ENCODE results near the gene WDPCP.
A peak's percentile ranks its signal among the peaks of the same experiment; 100 is the strongest.
"Not testable (repeated sequence)": the region's sequence is repeated elsewhere in the genome, so short reads cannot be mapped to it uniquely, and the experiment has no call there.

WDPCP gene

DNA sequence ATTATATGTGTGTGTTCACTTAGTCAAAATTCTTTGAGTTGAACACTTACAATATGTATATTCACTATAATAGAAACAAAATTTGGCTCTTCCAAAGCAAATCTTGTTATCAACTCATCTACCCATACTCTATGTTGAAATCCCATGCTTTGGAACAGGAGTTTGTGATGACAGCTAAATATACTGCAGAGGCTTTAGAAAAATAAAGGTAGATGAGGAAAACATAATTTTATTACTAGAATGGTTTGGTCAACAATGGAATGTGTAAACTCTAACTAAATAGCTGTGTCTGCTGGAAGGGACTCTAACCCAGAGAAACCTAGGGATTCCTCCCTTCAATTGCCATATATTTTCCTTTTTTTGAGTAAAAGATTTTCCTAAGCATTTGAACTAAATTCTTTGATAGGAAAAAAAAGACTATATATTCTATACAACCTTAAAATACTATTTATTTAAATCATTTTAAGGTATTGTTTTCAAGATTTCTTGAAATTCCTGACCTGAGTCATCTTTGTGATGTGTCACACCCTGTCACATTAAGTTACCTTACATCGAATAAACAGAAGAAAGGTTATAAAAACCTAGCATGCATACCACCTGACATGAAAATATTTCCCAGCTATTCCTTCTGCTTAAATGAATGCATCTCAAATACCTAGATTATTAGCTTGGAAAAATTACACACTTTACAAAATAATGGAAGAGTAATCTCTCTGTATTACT lies 362.2 kb downstream of the WDPCP start:
- DNase-seq = no peak

GRCh38 chr2:63218800-63219526 lies 369.3 kb downstream of the WDPCP start:
- DNase-seq = no peak

- DNase-seq = no peak
These were observed 393.0 kb downstream of the WDPCP start for GRCh38 chr2:63195310-63195709.

DNA sequence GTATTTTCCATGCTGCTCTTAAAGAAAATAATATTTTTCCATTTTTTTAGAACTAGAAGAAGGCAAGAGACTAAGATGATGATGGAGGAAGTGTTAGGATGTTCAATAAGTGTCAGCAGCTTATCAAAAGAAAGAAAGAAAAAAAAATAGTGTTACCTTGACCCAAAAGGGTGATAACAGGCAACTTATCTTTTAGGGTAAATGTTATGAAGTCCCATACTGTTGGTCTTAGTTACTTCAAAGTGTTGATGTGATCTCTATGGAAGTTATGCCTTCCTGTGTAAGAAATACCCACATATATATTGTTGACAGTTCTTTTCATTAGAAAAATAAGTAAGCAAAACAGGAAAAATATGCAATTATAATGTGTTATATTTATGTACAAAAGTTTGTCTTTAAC lies 394.1 kb downstream of the WDPCP start:
- no peak for DNase-seq

- DNase-seq = no peak
These were observed 395.1 kb downstream of the WDPCP start for GRCh38 chr2:63192889-63193774.

GRCh38 chr2:63192169-63192888 lies 395.9 kb downstream of the WDPCP start:
- no peak for DNase-seq

- no peak for DNase-seq
These were observed 399.3 kb downstream of the WDPCP start for GRCh38 chr2:63189026-63189425.

- DNase-seq = no peak
These were observed 401.9 kb downstream of the WDPCP start for GRCh38 chr2:63186331-63186730.

- DNase-seq = peak; percentile 83
These were observed 425.0 kb downstream of the WDPCP start for GRCh38 chr2:63163161-63163820.

DNA sequence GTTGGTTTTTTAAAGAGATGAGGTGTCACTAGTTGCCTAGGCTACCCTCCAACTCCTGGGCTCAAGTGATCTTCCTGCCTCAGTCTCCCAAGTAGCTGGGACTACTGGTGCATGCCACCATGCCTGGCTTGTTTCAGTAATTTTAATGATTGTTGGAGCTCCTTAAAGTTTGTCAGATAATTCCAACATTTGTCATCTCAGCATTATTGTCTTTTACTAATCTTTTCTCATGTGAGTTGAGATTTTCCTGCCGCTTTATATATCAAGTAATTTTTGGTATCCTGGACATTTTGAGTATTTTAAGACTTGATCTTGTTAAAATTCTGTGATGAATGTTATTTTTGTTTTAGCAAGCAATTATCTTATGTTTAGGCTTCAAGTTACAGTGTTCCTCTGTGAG lies 429.0 kb downstream of the WDPCP start:
- DNase-seq = no peak

DNA sequence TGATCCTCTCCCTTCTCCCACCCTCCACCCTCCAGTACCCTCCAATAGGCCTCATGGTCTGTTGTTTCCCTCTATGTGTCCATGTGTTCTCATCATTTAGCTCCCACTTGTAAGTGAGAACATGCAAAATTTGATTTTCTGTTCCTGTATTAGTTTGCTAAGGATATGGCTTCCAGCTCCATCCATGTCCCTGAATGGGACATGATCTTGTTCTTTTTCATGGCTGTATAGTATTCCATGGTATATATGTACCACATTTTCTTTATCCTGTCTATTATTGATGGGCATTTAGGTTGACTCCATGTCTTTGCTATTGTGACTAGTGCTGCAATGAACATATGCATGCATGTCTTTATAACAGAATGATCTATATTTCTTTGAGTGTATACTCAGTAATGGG lies 451.6 kb downstream of the WDPCP start:
- DNase-seq = not testable (repeated sequence)

GRCh38 chr2:63132020-63132419 lies 456.3 kb downstream of the WDPCP start:
- DNase-seq = no peak

DNA sequence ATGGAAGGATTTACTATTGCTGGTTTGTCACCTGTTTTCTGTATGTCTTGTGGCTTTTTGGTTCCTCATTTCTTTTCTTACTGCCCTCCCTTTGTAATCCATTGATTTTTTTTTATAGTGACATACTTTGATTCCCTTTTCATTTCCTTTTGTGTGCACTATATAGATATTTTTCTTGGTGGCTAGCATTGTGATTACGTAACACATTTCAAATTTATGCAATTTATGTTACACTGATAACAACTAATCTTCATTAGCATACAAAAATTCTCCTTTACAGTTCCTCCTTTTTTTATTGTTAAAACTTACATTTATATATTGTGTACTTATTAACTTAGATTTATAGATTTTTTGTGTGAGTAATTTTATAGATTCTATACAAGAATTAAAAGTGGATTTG lies 457.1 kb downstream of the WDPCP start:
- no peak for DNase-seq

DNA sequence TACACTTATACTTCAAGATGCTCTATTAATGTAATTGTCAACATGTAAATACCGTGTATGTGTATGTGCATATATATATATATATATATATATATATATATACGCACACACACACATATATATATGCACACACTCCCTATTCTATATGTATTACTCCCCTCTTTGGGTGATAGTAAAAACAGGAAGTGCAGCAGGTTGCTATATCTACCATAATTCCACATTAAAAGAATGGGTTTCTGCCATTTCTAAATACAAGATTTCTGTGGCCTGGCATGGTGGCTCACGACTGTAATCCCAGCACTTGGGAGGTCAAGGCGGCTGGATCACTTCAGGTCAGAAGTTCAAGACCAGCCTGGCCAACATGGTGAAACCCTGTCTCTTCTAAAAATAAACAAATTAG lies 460.7 kb downstream of the WDPCP start:
- no peak for DNase-seq

DNA sequence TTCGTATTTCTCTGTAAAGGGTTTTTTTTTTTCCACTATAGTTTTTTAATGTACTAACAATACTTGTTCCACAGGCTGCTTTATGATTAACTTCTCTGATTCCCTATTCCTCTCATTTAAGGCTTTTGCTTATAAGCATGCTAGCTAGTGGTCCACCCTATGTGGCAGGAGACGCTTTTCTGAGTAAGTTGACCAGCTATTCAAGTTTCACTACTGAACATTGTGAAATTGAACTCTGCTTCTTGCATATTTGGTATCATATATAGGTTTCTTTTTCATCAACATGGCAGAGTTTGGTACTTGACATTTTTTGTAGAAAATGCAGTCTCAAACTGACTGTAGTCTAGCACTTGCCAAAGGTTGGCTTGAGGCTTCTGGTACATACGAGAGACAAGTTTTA lies 463.4 kb downstream of the WDPCP start:
- no peak for DNase-seq

DNA sequence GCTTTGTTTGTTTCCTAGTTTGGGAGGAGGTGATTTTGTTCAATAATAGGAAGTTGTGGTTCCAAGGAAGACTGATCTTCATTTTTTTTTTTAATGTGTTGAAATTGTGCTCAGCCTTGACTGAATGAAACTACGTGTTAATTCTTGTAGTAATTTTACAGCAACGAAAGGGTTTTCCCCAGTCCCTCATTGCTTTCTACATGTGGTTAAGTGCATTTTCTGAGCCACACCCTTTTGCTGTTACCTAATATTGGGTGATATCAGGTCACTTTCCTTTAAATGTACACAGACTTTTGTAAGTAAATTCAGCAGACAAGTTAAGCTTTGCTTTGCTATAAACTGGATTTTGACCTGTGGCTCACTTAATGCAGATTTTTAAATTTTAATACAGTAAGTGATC lies 464.1 kb downstream of the WDPCP start:
- no peak for DNase-seq

DNA sequence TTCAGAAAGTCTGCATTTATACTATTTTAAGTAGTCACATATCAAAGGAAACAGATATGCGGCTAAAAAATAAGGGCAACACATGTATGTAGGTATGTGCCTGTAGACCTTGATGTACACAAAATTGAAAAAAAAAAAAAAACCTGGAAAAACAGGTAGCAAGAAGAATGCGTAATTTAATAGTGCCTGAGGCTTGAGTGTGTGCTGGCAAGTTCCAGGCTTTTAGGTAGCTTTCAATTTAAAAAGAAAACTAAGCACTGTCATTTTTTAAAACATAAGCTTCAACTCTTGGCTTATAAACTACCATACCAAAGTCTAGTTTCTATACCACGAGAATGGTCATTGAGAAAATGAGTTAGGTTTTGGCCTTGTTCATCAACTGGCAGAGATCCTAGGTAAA lies 465.4 kb downstream of the WDPCP start:
- DNase-seq = no peak

DNA sequence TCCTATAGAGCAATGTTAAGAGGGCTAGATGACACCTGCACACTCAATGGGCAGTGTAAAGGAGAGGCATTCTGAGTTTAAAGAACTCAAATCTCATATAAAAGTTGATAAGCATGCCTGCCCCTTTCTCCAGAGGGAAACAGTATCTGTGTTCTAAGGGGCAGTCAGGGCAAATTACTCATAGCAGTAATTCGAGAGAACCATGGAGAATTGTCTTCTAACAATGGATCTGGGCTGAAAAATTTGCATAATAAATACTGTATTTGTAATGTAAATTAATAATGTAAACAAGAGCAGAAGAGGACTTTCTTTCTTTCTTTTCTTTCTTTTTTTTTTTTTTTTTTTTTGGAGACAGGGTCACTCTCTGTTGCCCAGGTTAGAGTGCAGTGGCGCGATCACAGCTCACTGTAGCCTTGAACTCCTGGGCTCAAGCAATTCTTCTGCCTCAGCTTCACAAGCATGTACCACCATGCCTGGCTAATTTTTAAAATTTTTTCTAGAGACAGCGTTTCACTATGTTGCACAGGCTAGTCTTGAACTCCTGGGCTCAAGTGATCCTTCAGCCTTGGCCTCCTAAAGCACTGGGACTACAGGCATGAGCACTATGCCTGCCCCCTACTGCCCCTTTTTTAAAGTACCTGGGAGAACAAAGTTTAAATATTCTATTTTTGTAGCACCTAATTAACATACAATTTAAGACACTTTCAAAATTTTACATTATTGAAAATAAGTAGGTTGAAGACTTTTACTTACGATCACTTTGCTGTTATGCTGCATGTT lies 467.0 kb downstream of the WDPCP start:
- no peak for DNase-seq

DNA sequence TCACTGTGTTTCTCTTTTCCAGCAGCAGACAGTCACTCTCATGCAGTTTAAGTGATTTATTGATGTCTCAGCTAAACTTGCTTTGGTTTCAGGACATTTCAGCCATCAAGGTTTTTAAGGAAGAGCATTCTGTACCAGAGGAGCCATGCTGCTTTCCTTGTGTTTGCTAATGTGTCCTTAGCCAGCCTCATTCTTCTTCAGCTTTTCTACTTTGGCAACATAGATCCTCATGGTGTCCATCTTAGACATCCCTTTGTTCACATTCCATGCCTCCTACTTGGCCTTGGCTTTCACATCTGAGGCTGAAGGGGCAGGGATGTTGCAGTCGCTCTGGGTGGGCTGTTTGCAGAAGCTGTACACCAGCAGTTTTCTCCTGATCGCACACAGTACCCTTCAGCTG lies 469.5 kb downstream of the WDPCP start:
- DNase-seq = no peak

DNA sequence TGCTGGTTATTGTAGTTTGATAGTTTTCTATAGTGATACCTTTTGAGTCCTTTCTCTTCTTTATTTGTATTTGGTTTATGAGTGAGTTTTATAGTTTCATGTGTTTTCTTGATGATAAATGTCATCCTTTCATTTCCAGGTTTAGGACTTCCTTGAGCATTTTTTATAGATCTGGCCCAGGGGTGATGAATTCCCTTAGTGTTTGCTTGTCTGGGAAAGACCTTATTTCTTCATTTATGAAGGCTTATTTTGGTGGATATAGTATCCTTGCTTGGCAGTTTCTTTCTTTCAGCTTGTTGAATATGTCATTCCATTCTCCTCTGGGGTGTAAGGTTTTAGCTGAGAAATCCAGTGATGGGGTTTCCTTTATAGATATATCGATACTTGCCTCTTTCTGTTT lies 483.8 kb downstream of the WDPCP start:
- no peak for DNase-seq

GRCh38 chr2:63101954-63102353 lies 486.3 kb downstream of the WDPCP start:
- no peak for DNase-seq

GRCh38 chr2:63099032-63099431 lies 489.2 kb downstream of the WDPCP start:
- DNase-seq = no peak

All from NCI-H446 treated with DMSO at 0.1 percent for 48 hours (cell line).